Cerebellar cortex (tissue), 1 donor: ENCODE results near the gene MUC21.
"Not testable (repeated sequence)": the region's sequence is repeated elsewhere in the genome, so short reads cannot be mapped to it uniquely, and the experiment has no call there.

Experiments used
- DNase-seq: peaks from one replicate; pipeline ENCODE4 v3.0.0-alpha.2; 2015; ENCODE audit warnings: low spot score

Gene MUC21

GRCh38 chr6:30969171-30969570 lies 14.3 kb upstream of the MUC21 start:
- DNase-seq: not testable (repeated sequence)

- DNase-seq: no peak
Observed at GRCh38 chr6:30970946-30971345, 12.6 kb upstream of the MUC21 start.

- no peak for DNase-seq
Observed at GRCh38 chr6:30972816-30973215, 10.7 kb upstream of the MUC21 start.

DNA sequence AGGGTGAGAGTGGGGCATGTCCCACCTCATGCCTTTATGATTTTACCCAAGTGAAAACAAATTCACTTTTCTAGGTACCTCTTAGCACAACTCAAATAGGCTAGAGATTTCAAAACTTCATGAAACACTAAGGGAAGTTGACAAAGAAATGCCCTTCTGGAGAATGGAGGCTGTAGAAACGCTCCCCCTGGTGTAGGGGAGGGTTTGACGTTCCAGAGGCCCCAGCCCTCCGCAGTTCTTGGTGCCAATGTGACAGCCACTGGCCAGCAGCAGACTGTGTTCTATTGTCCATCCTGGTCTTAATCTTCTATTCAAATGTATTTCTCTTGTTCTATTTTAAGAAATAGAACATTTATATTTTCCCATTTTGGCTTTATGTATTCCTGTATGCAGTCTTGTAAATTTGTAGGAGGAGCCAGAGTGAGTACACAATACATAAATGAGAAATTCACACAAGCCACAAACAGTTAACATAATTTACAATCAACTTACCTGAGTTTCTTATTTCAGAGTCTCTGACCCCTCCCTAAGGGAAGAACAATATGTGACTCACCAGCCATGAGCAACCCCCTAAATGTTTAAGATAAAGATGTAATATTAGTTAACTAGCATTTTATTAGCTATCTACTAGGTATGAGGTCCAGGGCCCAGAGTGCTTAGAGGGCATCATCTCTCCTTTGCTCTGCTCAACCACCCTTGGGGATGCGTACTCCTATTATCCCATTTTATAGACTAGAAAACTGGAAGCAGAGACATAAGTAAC lies 8.8 kb upstream of the MUC21 start:
- DNase-seq: no peak

GRCh38 chr6:30979141-30979540 lies 4.4 kb upstream of the MUC21 start:
- no peak for DNase-seq

GRCh38 chr6:30979690-30980089 lies 3.8 kb upstream of the MUC21 start:
- no peak for DNase-seq

DNA sequence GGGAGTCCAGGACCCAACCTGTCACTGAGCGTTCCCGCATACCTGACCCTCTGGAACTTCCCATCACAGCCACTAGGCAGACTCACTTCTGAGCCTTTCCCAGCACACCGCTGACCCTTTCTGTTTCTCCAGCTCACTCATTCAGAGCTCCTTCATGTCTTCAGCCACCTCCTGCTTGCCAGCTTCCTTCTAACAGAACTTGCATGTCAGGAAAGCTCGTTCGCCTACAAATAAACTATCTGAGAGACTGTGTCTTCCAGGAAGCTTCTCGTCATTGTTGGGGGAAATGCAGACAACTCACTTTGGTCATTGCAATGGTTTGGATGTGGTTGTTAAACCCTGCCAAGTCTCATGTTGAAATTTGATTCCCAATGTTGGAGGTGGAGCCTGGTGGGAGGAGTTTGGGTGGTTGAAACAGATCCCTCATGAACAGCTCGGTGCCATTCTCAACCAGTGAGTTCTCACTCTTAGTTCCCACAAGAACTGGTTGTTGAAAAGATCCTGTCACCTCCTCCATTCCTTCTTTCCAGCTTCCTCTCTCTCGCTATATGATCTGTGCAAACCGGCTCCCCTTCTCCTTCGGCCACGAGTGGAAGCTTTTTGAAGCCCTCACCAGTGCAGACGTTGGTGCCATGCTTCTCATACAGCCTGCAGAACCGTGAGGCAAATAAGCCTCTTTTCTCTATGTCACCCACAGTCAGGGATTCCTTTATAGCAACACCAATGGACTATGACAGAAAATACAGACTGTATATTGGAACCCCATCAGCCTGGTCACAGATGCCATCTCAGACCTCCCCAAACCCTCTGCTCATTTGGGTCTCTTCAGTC lies 1.4 kb upstream of the MUC21 start:
- peak; percentile 22 for DNase-seq

GRCh38 chr6:30985490-30985889 lies 2.0 kb downstream of the MUC21 start:
- no peak for DNase-seq

DNA sequence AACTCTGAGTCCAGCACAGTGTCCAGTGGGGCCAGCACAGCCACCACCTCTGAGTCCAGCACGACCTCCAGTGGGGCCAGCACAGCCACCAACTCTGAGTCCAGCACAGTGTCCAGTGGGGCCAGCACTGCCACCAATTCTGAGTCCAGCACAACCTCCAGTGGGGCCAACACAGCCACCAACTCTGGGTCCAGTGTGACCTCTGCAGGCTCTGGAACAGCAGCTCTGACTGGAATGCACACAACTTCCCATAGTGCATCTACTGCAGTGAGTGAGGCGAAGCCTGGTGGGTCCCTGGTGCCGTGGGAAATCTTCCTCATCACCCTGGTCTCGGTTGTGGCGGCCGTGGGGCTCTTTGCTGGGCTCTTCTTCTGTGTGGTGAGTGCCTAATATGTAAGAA lies 3.8 kb downstream of the MUC21 start:
- no peak for DNase-seq

DNA sequence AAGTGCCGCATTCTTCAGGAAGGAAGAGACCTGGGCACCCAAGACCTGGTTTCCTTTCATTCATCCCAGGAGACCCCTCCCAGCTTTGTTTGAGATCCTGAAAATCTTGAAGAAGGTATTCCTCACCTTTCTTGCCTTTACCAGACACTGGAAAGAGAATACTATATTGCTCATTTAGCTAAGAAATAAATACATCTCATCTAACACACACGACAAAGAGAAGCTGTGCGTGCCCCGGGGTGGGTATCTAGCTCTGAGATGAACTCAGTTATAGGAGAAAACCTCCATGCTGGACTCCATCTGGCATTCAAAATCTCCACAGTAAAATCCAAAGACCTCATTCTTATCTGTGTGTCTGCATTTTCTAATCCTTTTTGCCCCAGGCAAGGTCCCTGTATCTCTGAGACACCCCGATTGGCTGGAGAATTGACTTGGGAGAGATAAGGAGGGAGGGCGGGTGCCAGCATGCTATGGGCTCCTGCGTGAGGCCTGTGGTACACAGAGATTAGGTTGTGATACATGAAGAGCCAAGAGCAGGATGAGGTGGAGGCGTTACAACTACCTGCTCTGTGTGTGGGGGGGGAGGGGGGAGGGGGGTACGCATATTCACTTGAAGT lies 4.8 kb downstream of the MUC21 start:
- no peak for DNase-seq

GRCh38 chr6:30990422-30991086 lies 7.0 kb downstream of the MUC21 start:
- no peak for DNase-seq

DNA sequence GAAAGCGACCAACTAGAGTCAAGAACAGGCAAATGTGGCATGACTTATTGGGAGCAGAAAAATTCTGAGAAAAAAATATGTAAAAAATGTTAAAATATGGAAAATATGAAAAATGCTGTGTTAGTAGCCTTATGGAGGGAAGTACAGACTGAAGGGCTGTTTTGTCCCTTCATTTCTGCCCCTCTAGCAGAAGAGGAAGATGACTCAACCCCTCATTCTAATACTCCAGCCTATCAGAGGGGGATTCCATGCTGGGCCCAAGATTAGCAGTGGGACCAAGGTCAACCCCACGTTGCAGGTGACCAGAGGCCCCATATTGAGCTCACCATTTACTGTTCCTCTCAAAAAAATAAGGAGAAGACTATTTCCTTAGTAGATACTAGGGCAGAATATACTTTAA lies 8.4 kb downstream of the MUC21 start:
- DNase-seq: no peak

DNA sequence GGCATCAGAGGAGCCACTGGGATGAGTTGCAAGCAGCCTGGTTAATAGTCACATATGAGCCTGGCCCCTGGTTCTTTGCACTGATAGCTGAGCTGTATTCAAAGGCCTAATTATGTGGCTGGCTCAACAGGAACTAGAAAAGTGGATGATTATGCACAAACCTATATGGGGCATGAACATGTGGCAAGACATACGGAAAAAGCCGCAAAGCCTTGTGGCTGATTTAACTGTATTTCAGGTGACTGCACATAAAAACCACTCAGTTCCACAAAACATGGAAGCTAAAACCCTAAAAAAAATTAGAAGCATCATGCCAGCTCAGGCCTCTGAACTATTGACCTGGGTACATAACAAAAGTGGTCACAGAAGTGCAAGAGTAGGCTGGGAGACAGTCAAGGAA lies 13.8 kb downstream of the MUC21 start:
- no peak for DNase-seq

DNA sequence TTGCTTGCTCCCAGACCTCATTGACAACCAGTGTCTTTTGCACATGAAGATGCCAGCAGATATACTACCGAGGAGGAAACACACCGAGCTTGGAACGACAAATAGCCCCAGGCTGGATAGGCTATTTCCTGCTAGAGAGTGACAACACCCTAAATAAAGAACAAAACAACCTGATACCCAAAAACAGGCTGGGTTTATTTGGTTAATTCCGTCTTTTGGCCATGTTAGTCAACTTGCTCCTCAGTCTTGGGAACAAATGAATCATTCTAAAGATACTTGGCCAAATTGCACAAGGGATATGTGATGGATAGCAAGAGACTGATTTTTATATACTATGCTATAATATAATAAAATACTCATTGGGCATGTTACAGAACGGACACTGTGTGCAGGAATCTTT lies 15.3 kb downstream of the MUC21 start:
- DNase-seq: no peak

- not testable (repeated sequence) for DNase-seq
Observed at GRCh38 chr6:31000067-31000860, 16.7 kb downstream of the MUC21 start.

DNA sequence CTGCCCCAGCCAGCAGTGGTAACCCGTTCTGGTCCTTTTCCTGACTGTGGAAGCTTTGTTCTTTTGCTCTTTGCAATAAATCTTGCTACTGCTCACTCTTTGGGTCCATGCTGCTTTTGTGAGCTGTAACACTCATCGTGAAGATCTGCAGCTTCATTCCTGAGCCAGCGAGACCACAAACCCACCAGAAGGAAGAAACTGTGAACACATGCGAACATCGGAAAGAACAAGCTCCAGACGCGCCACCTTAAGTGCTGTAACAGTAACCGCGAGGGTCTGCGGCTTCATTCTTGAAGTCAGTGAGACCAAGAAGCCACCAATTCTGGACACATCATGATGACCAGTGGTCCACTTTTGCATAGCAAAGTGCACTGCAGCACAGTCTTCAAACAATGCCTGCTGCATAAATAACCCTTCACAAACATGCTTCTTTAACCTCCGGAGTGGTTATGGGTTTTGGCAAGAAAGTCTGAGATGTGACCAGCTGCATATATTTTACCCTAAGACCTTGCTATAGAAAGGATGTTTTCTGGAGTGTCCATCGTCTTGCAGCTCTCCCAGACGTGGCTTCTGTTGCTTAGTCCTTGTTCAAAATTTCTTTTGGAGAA lies 17.9 kb downstream of the MUC21 start:
- DNase-seq: no peak

- no peak for DNase-seq
Observed at GRCh38 chr6:31002471-31002870, 19.0 kb downstream of the MUC21 start.

DNA sequence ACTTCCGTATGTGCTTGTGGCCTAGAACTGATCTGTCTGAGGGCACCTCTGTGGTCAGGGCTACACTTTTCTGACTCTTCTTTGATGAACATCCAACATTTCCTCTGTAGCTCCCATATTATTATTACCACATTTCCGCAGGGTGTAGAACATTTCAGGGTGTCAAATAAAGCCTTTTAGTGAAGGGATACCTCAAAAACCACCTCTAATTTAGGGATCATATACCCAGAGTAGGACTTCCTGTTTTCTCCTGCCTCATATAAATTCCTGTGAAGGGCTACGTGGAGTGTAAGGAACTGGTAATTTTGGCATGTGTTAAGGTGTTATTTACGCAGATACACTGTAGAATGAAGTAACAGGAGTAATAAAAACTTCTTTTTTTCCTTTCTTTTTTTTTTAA lies 21.3 kb downstream of the MUC21 start:
- DNase-seq: no peak

GRCh38 chr6:31005249-31006020 lies 21.9 kb downstream of the MUC21 start:
- no peak for DNase-seq

GRCh38 chr6:31007694-31008093 lies 24.2 kb downstream of the MUC21 start:
- no peak for DNase-seq
